Mesodermal cell (in vitro differentiated cells): Measurements from ENCODE around the gene PPM1H.

Experiments used
- H3K27ac ChIP-seq: 2 replicates; pipeline ENCODE4 v1.7.0; 2013; ENCODE audit warnings: mild to moderate bottlenecking, low read depth, low read length, moderate library complexity; ENCODE audit not compliant: severe bottlenecking
- H3K36me3 ChIP-seq: 2 replicates; pipeline ENCODE4 v1.7.1; 2013; ENCODE audit warnings: mild to moderate bottlenecking, low read length, moderate library complexity; ENCODE audit not compliant: control insufficient read depth, insufficient read depth
- H3K4me1 ChIP-seq: one replicate; pipeline ENCODE4 v1.7.1; 2013; ENCODE audit warnings: mild to moderate bottlenecking, low read length; ENCODE audit not compliant: insufficient read depth, control insufficient read depth, poor library complexity, severe bottlenecking
- H3K4me3 ChIP-seq: 2 replicates; pipeline ENCODE4 v1.7.0; 2013; ENCODE audit warnings: low read length, control low read depth, mild to moderate bottlenecking; ENCODE audit not compliant: insufficient read depth, poor library complexity, severe bottlenecking; ENCODE audit errors: extremely low read depth
- H3K9me3 ChIP-seq: 2 replicates; pipeline ENCODE4 v1.7.1; 2013; ENCODE audit warnings: mild to moderate bottlenecking, low read length, moderate library complexity; ENCODE audit not compliant: control insufficient read depth
- WGBS, 2 experiments: methylation state at CpG; one replicate each; pipeline ENCODE4 v1.1.5; 2013; ENCODE audit warnings: missing lambda C conversion rate in 2 of 2; ENCODE audit not compliant: insufficient coverage in 2 of 2; 5-methylcytosine and 5-hydroxymethylcytosine counted together

Gene PPM1H

GRCh38 chr12:62606654-62607053 is 328.3 kb downstream of the PPM1H start:
- Histone ChIP-seq H3K36me3 (peaks cover 16% of the 10 kb centered on the region), H3K4me1 (peaks cover 7% of the 10 kb centered on the region), H3K4me3 (no peak overlapping the region), H3K27ac (no peak overlapping the region), H3K9me3 (no peaks in the 10 kb centered on the region)
- WGBS, 2 experiments, result 100% methylated on average over 1 of the region's 1 CpG

GRCh38 chr12:62605981-62606380 is 329.0 kb downstream of the PPM1H start:
- H3K9me3 ChIP-seq, result no peaks in the 10 kb centered on the region
- peaks cover 9% of the 10 kb centered on the region for H3K4me1 ChIP-seq
- H3K36me3 ChIP-seq, result peaks cover 16% of the 10 kb centered on the region
- no peak overlapping the region for H3K4me3 ChIP-seq
- H3K27ac ChIP-seq, result no peak overlapping the region
- WGBS, 2 experiments, result 100% methylated on average over 2 of the region's 2 CpGs; no CpG with 5 or more reads in 1 of the 2 experiments

GRCh38 chr12:62604871-62605270 is 330.1 kb downstream of the PPM1H start:
- no peaks in the 10 kb centered on the region for H3K9me3 ChIP-seq
- peaks cover 9% of the 10 kb centered on the region for H3K4me1 ChIP-seq
- WGBS, 2 experiments, result 21 to 33% methylated on average over 1 to 3 of the region's 4 CpGs
- H3K27ac ChIP-seq, result no peak overlapping the region
- H3K4me3 ChIP-seq, result peak overlapping the region; percentile 88
- peaks cover 16% of the 10 kb centered on the region for H3K36me3 ChIP-seq

GRCh38 chr12:62604373-62604772 is 330.6 kb downstream of the PPM1H start:
- 0% methylated on average over 1 of the region's 1 CpG; no CpG with 5 or more reads in 1 of the 2 experiments for WGBS, 2 experiments
- Histone ChIP-seq H3K4me3 (peak overlapping the region; percentile 88), H3K4me1 (peaks cover 9% of the 10 kb centered on the region), H3K9me3 (no peaks in the 10 kb centered on the region), H3K36me3 (peaks cover 16% of the 10 kb centered on the region), H3K27ac (peak overlapping the region; percentile 100)

GRCh38 chr12:62603811-62604098 is 331.2 kb downstream of the PPM1H start:
- 0 to 2% methylated on average over 9 to 12 of the region's 14 CpGs for WGBS, 2 experiments
- Histone ChIP-seq H3K9me3 (no peaks in the 10 kb centered on the region), H3K27ac (peak overlapping the region; percentile 100), H3K4me3 (peak overlapping the region; percentile 88), H3K36me3 (peaks cover 12% of the 10 kb centered on the region), H3K4me1 (peaks cover 9% of the 10 kb centered on the region)

GRCh38 chr12:62603061-62603810 is 331.7 kb downstream of the PPM1H start:
- Histone ChIP-seq H3K4me3 (peak overlapping the region; percentile 88), H3K27ac (peak overlapping the region; percentile 100), H3K9me3 (no peaks in the 10 kb centered on the region), H3K36me3 (peaks cover 10% of the 10 kb centered on the region), H3K4me1 (peaks cover 9% of the 10 kb centered on the region)
- 0 to 1% methylated on average over 77 to 82 of the region's 94 CpGs for WGBS, 2 experiments

- peak overlapping the region; percentile 88 for H3K4me3 ChIP-seq
- H3K36me3 ChIP-seq, result peaks cover 3% of the 10 kb centered on the region
- peaks cover 9% of the 10 kb centered on the region for H3K4me1 ChIP-seq
- no peaks in the 10 kb centered on the region for H3K9me3 ChIP-seq
- WGBS, 2 experiments, result 0 to 1% methylated on average over 61 to 62 of the region's 66 CpGs
- H3K27ac ChIP-seq, result peak overlapping the region; percentile 100
Observed at GRCh38 chr12:62602255-62603060, 332.5 kb downstream of the PPM1H start.

GRCh38 chr12:62601765-62602164 is 333.2 kb downstream of the PPM1H start:
- 100% methylated on average over 1 of the region's 2 CpGs; no CpG with 5 or more reads in 1 of the 2 experiments for whole genome bisulfite sequencing, 2 experiments
- Histone ChIP-seq H3K36me3 (peaks cover 3% of the 10 kb centered on the region), H3K9me3 (no peaks in the 10 kb centered on the region), H3K4me1 (peaks cover 9% of the 10 kb centered on the region), H3K4me3 (peak overlapping the region; percentile 88), H3K27ac (peak overlapping the region; percentile 100)

GRCh38 chr12:62599854-62600437 is 335.0 kb downstream of the PPM1H start:
- Histone ChIP-seq H3K36me3 (no peaks in the 10 kb centered on the region), H3K27ac (no peak overlapping the region), H3K4me1 (peaks cover 6% of the 10 kb centered on the region), H3K4me3 (no peak overlapping the region), H3K9me3 (no peaks in the 10 kb centered on the region)
- WGBS, 2 experiments, result no CpG with 5 or more reads among the region's 5 CpGs

- no CpG with 5 or more reads among the region's 3 CpGs for WGBS, 2 experiments
- no peaks in the 10 kb centered on the region for H3K9me3 ChIP-seq
- H3K27ac ChIP-seq, result no peak overlapping the region
- no peaks in the 10 kb centered on the region for H3K36me3 ChIP-seq
- H3K4me3 ChIP-seq, result no peak overlapping the region
- H3K4me1 ChIP-seq, result peaks cover 6% of the 10 kb centered on the region
Observed at GRCh38 chr12:62598846-62599245, 336.1 kb downstream of the PPM1H start.
